H9 (cell line): Measurements from ENCODE around the gene OGFRL1. TPM values are rescaled to one million over a fixed set of nuclear protein-coding genes. Genes with fewer than 3 reads are reported as not detected.

Experiments
- DNase-seq: peaks from one replicate; pipeline ENCODE4 v3.0.0-alpha.2; 2017
- H2AFZ ChIP-seq: one replicate; pipeline ENCODE4 v1.6.1; 2013; ENCODE audit warnings: mild to moderate bottlenecking, low read length, control low read depth, moderate library complexity
- H2AK5ac ChIP-seq: 2 replicates; pipeline ENCODE4 v1.6.1; 2013; ENCODE audit warnings: low read length, control low read depth, mixed read lengths; ENCODE audit not compliant: insufficient read length
- H2BK120ac ChIP-seq: one replicate; pipeline ENCODE4 v1.6.1; 2013; ENCODE audit warnings: low read depth, mild to moderate bottlenecking, low read length, control low read depth, inconsistent platforms; ENCODE audit not compliant: poor library complexity, severe bottlenecking
- H2BK12ac ChIP-seq: 2 replicates; pipeline ENCODE4 v1.6.1; 2013; ENCODE audit warnings: low read length, control low read depth, mixed read lengths, low read depth; ENCODE audit not compliant: insufficient read length
- H2BK15ac ChIP-seq: 2 replicates; pipeline ENCODE4 v1.6.1; 2013; ENCODE audit warnings: low read depth, low read length, control low read depth
- H2BK20ac ChIP-seq: one replicate; pipeline ENCODE4 v1.6.1; 2013; ENCODE audit warnings: low read depth, mild to moderate bottlenecking, low read length, control low read depth, inconsistent platforms; ENCODE audit not compliant: poor library complexity, severe bottlenecking
- H2BK5ac ChIP-seq: 2 replicates; pipeline ENCODE4 v1.6.1; 2013; ENCODE audit warnings: low read length, control low read depth, mixed read lengths; ENCODE audit not compliant: insufficient read length
- H3K14ac ChIP-seq: 2 replicates; pipeline ENCODE4 v1.6.1; 2013; ENCODE audit warnings: low read length, control low read depth; ENCODE audit not compliant: insufficient read depth
- H3K18ac ChIP-seq: 2 replicates; pipeline ENCODE4 v1.6.1; 2013; ENCODE audit warnings: low read depth, mild to moderate bottlenecking, mixed read lengths, low read length, control low read depth; ENCODE audit not compliant: insufficient read length
- H3K23ac ChIP-seq: 2 replicates; pipeline ENCODE4 v1.6.1; 2013; ENCODE audit warnings: low read length, control low read depth, mixed read lengths, low read depth; ENCODE audit not compliant: insufficient read length
- H3K23me2 ChIP-seq: 2 replicates; pipeline ENCODE4 v1.6.1; 2013; ENCODE audit warnings: low read depth, mild to moderate bottlenecking, mixed read lengths, low read length, control low read depth; ENCODE audit not compliant: insufficient read length, poor library complexity, severe bottlenecking
- H3K27ac ChIP-seq: 2 replicates; pipeline ENCODE4 v1.5.1; 2013; ENCODE audit warnings: low read length, control low read depth, mixed read lengths, low read depth; ENCODE audit not compliant: insufficient read length
- H3K27me3 ChIP-seq: 2 replicates; pipeline ENCODE4 v1.6.1; 2013; ENCODE audit warnings: low read length, control low read depth, inconsistent platforms; ENCODE audit not compliant: insufficient read depth
- H3K4ac ChIP-seq: 2 replicates; pipeline ENCODE4 v1.6.1; 2013; ENCODE audit warnings: low read depth, mild to moderate bottlenecking, control low read depth, inconsistent platforms, low read length, moderate library complexity
- H3K4me1 ChIP-seq: 2 replicates; pipeline ENCODE4 v1.6.1; 2013; ENCODE audit warnings: low read length, control low read depth, inconsistent platforms; ENCODE audit not compliant: insufficient read depth
- H3K4me2 ChIP-seq: 2 replicates; pipeline ENCODE4 v1.6.1; 2013; ENCODE audit warnings: low read length, control low read depth, mixed read lengths; ENCODE audit not compliant: insufficient read length, insufficient read depth
- H3K56ac ChIP-seq: 2 replicates; pipeline ENCODE4 v1.6.1; 2013; ENCODE audit warnings: low read depth, mild to moderate bottlenecking, mixed read lengths, low read length, control low read depth; ENCODE audit not compliant: insufficient read length
- H3K79me1 ChIP-seq: 2 replicates; pipeline ENCODE4 v1.6.1; 2013; ENCODE audit warnings: low read depth, mild to moderate bottlenecking, moderate library complexity, low read length, control low read depth, inconsistent platforms; ENCODE audit not compliant: insufficient read depth, poor library complexity, severe bottlenecking
- H3K79me2 ChIP-seq: 2 replicates; pipeline ENCODE4 v1.6.1; 2013; ENCODE audit warnings: low read length, control low read depth, inconsistent platforms; ENCODE audit not compliant: insufficient read depth
- H3K9ac ChIP-seq: 2 replicates; pipeline ENCODE4 v1.6.1; 2013; ENCODE audit warnings: low read length, control low read depth, mixed read lengths; ENCODE audit not compliant: insufficient read length; ENCODE audit errors: extremely low read depth
- H3K9me3 ChIP-seq: one replicate; pipeline ENCODE4 v1.6.1; 2013; ENCODE audit warnings: low read depth, low read length, inconsistent platforms; ENCODE audit not compliant: control insufficient read depth
- H3T11ph ChIP-seq: one replicate; pipeline ENCODE4 v1.6.1; 2013; ENCODE audit warnings: mild to moderate bottlenecking, low read length, control low read depth, inconsistent platforms
- H4K20me1 ChIP-seq: one replicate; pipeline ENCODE4 v1.6.1; 2013; ENCODE audit not compliant: control insufficient read depth, insufficient read length, insufficient read depth
- H4K5ac ChIP-seq: 2 replicates; pipeline ENCODE4 v1.6.1; 2013; ENCODE audit warnings: low read depth, mild to moderate bottlenecking, mixed read lengths, low read length, control low read depth; ENCODE audit not compliant: insufficient read length
- H4K8ac ChIP-seq: replicated peaks from 2 replicates; pipeline ENCODE4 v1.6.1; 2013; ENCODE audit warnings: low read length, control low read depth, mixed read lengths, low read depth; ENCODE audit not compliant: insufficient read length
- H4K91ac ChIP-seq: 2 replicates; pipeline ENCODE4 v1.6.1; 2013; ENCODE audit warnings: low read depth, mild to moderate bottlenecking, moderate library complexity, mixed read lengths, low read length, control low read depth; ENCODE audit not compliant: insufficient read length
- H3K27ac Mint-ChIP-seq, 3 experiments: 2 replicates in 2 of 3; 3 replicates in 1 of 3; pipeline ENCODE4 v1.8.0; 2020 to 2021; ENCODE audit warnings: mixed read lengths in 3 of 3, mild to moderate bottlenecking in 1 of 3, moderate library complexity in 1 of 3
- H3K27me3 Mint-ChIP-seq: 2 replicates; pipeline ENCODE4 v1.8.0; 2021; ENCODE audit warnings: low read depth, mild to moderate bottlenecking, moderate library complexity, mixed read lengths
- H3K36me3 Mint-ChIP-seq, 3 experiments: 2 replicates in 2 of 3; 3 replicates in 1 of 3; pipeline ENCODE4 v1.8.0; 2020 to 2021; ENCODE audit warnings: low read depth in 3 of 3, mixed read lengths in 3 of 3; ENCODE audit not compliant: insufficient read depth in 1 of 3
- H3K4me1 Mint-ChIP-seq, 2 experiments: 2 replicates each; pipeline ENCODE4 v1.8.0; 2020; ENCODE audit warnings: mixed read lengths in 2 of 2
- H3K4me3 Mint-ChIP-seq, 2 experiments: 2 replicates in 1 of 2; 3 replicates in 1 of 2; pipeline ENCODE4 v1.8.0; 2020 to 2021; ENCODE audit warnings: mild to moderate bottlenecking in 2 of 2, mixed read lengths in 2 of 2, moderate library complexity in 1 of 2
- H3K9me3 Mint-ChIP-seq, 2 experiments: 2 replicates in 1 of 2; 3 replicates in 1 of 2; pipeline ENCODE4 v1.8.0; 2020; ENCODE audit warnings: mild to moderate bottlenecking in 2 of 2, mixed read lengths in 2 of 2, moderate library complexity in 1 of 2
- CTCF ChIP-seq: fragments of 200-600 bp; sonication (generic); conservative IDR thresholded peaks from 3 replicates; pipeline ENCODE4 v1.8.0; 2021; ENCODE audit warnings: antibody characterized with exemption, mild to moderate bottlenecking
- total RNA-seq: library from RNA; stranded (reverse); gene quantifications from 2 replicates; pipeline ENCODE4 v1.2.1, GENCODE V29; 2021

Gene OGFRL1
- total RNA-seq, 1 experiment from 2014 or later, result 2.8 TPM

DNA sequence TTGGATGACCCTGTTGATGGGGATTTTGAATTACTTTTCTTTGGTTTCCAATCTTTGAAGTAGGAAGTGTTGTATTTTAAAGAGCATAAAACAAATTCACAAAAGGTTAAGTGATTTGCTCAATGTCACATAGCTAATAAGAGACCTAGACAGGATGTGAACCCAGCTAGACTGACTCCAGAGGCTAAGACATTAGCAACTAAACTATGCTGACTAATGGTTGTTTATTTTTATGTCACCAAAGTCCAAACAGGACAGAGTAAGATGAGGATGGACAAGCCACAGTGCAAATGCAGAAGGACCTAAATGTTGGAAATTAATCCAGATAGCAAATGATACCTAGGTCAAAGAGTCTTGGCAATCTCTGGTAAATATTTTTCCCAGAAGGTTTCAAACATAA is 38.0 kb downstream of the OGFRL1 start:
- Histone ChIP-seq H3K9me3 (no peaks in the 10 kb centered on the region), H4K5ac (no peak overlapping the region), H4K20me1 (no peaks in the 10 kb centered on the region), H3K23ac (no peak overlapping the region), H3K4ac (no peak overlapping the region), H2BK5ac (no peak overlapping the region), H2BK15ac (no peak overlapping the region), H3K79me2 (no peaks in the 10 kb centered on the region), H3K23me2 (no peaks in the 10 kb centered on the region), H3K56ac (no peak overlapping the region), H3K79me1 (no peaks in the 10 kb centered on the region), H2BK120ac (no peak overlapping the region), H3K14ac (no peak overlapping the region), H3K9ac (no peak overlapping the region), H2AK5ac (no peak overlapping the region), H4K91ac (no peak overlapping the region), H3K18ac (no peak overlapping the region), H4K8ac (no peak overlapping the region), H3K4me1 (no peaks in the 10 kb centered on the region), H3K27ac (no peak overlapping the region), H2BK12ac (no peak overlapping the region), H3K27me3 (no peaks in the 10 kb centered on the region), H3T11ph (no peak overlapping the region), H3K4me2 (no peak overlapping the region), H2BK20ac (no peak overlapping the region), H2AFZ (no peak overlapping the region)
- Mint-ChIP-seq H3K27me3 (no peaks in the 10 kb centered on the region), H3K4me3 (no peak overlapping the region), H3K9me3 (no peaks in the 10 kb centered on the region), H3K27ac (no peak overlapping the region; a peak in 1 of 7 replicates), H3K4me1 (peaks cover 3 to 4% of the 10 kb centered on the region in 2 experiments; a peak in 2 of 4 replicates), H3K36me3 (no peaks in the 10 kb centered on the region)
- DNase-seq, result no peak
- no peak for TF ChIP-seq CTCF
